HG03432 (cell line): Measurements from ENCODE around the gene ITPK1.

Source experiments
- ATAC-seq: cut with Tn5 transposase; IDR thresholded peaks from one replicate; pipeline ENCODE4 v1.9.1; 2021; ENCODE audit warnings: mild to moderate bottlenecking, moderate library complexity; ENCODE audit not compliant: unreplicated experiment

The ITPK1 gene

GRCh38 chr14:92997343-92998061 lies 118.2 kb downstream of the ITPK1 start:
- no peak for ATAC-seq

GRCh38 chr14:92995620-92996019 lies 120.1 kb downstream of the ITPK1 start:
- ATAC-seq, result no peak

GRCh38 chr14:92994942-92995341 lies 120.8 kb downstream of the ITPK1 start:
- ATAC-seq, result no peak

- no peak for ATAC-seq
These were observed 121.5 kb downstream of the ITPK1 start for GRCh38 chr14:92994131-92994676.

GRCh38 chr14:92993302-92993701 lies 122.4 kb downstream of the ITPK1 start:
- no peak for ATAC-seq

GRCh38 chr14:92991536-92991935 lies 124.2 kb downstream of the ITPK1 start:
- ATAC-seq, result no peak

GRCh38 chr14:92990456-92991430 lies 125.0 kb downstream of the ITPK1 start:
- no peak for ATAC-seq

GRCh38 chr14:92988786-92989755 lies 126.7 kb downstream of the ITPK1 start:
- ATAC-seq, result no peak

- ATAC-seq, result no peak
These were observed 127.8 kb downstream of the ITPK1 start for GRCh38 chr14:92987713-92988510.

GRCh38 chr14:92987148-92987570 lies 128.6 kb downstream of the ITPK1 start:
- no peak for ATAC-seq

GRCh38 chr14:92986254-92987147 lies 129.2 kb downstream of the ITPK1 start:
- no peak for ATAC-seq

GRCh38 chr14:92985521-92985920 lies 130.2 kb downstream of the ITPK1 start:
- no peak for ATAC-seq

GRCh38 chr14:92984896-92985295 lies 130.8 kb downstream of the ITPK1 start:
- no peak for ATAC-seq

- ATAC-seq, result no peak
These were observed 131.5 kb downstream of the ITPK1 start for GRCh38 chr14:92984082-92984788.

GRCh38 chr14:92982956-92983355 lies 132.8 kb downstream of the ITPK1 start:
- ATAC-seq, result no peak

- ATAC-seq, result no peak
These were observed 134.0 kb downstream of the ITPK1 start for GRCh38 chr14:92981726-92982125.

GRCh38 chr14:92980866-92981265 lies 134.9 kb downstream of the ITPK1 start:
- no peak for ATAC-seq
